ENCODE data around the gene QSOX1.

DNA sequence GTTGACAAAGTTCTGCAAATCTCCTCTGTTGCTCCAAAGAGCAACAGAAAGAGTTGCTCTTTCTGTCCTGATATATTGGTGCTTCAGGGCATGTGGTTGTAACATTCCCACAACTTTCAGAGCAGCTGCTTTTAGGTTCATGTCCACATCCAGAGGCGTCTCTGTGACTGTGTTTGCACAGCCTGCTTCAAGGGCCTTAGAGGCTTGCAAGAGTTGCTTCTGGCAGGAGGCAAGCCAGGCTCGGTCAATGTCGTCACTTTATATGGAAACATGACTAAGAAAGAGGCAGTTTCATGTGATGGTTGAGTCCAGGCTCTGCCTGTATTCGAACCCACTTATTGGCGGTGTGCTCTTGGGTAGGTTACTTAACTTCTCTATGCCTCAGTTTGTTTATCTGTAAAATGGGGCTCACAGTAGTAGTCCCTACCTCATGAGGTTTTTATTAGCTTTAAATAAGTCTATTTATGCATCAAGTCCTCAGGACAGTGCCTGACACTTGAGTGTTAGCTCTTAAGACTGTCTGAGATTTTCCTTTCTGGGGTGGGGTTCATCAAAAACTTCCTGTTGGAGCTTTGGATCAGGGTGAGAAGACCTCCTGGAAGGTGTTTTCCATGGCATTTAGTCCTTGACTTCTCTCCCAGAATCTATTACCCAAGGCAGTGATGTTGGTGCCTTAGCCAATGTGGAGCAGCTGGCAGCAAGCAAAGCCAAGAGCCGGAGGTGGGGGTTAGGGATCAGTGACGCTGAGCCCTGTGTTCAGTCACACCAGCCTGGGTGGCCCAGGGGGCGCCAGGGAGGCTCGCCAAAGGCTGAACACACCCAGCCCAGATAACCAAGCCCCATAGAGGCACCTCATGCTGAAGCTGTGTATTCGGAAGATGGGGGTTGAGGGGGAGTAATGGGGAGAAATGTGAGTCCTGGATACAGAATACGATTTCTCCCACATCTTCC is 94.3 kb downstream of the QSOX1 start:
- no peak for TF ChIP-seq EZH2 (IDR thresholded peaks at IDR 0.05)
- TF ChIP-seq POLR2AphosphoS5 (IDR thresholded peaks at IDR 0.05; ENCODE audit: borderline replicate concordance, low read depth, low read length) = no peak

Measured in SK-N-MC (cell line).